HEK293T (cell line): ENCODE data around the gene TSPAN18.

Experiments
- FOXM1 ChIP-seq: fragments of 450-650 bp; IDR thresholded peaks from 2 replicates; pipeline ENCODE4 v1.6.1; 2017; ENCODE audit warnings: mild to moderate bottlenecking, borderline replicate concordance
- ZNF384 ChIP-seq: fragments of 450-650 bp; IDR thresholded peaks from 2 replicates; pipeline ENCODE4 v1.6.1; 2016

DNA sequence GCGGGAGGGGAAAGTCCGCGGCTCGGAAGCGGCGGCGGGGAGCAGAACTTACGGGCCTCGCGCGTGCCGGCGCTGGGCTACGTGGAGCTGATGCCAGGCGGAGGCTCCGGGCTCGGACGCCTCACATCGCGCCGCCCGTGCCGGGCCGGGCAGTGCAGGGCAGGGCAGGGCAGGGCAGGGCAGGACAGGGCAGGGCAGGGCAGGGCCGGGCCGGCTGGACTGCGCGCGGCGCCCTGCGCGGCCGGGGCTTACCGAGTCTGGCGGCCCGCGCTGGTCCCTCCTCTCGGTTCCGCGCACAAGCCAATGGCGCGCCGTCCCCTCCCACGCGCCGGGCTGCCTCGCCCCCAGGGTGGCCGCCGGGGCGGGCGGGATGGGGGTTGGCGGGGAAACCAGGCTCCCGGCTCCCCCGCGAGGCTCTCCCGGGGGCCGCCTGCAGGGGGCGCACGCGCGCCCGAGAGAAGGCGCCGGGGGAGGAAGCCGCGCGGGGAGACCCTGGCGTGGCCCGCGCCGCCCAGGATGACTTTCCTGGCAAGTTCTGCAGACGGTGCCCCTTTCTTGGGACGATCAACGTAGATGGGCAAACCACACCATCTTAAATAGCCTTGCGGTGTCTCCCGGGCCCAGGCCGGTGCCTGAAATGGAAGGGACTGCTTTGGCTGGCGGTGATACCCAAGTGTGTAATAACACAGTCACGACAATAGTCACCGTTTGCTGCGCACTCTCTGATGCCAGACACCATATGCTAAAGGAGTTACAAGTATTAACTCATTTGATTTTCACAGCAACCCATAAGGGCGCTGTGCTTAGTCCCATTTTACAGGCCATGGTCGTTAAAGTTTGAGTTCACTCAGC lies 224.1 kb downstream of the TSPAN18 start, which contains the start of gene TP53I11:
- TF ChIP-seq ZNF384 (no peak), FOXM1 (no peak)
